HG02852 (cell line): ENCODE measurements around the gene PRLR.
"Not testable (repeated sequence)": the region's sequence is repeated elsewhere in the genome, so short reads cannot be mapped to it uniquely, and the experiment has no call there.

ENCODE experiments used
- ATAC-seq: cut with Tn5 transposase; IDR thresholded peaks from one replicate; pipeline ENCODE4 v1.9.1; 2021; ENCODE audit warnings: mild to moderate bottlenecking, moderate library complexity; ENCODE audit not compliant: unreplicated experiment

The PRLR gene

GRCh38 chr5:35198075-35198474 lies 32.2 kb downstream of the PRLR start:
- ATAC-seq, result no peak

GRCh38 chr5:35197351-35197750 lies 32.9 kb downstream of the PRLR start:
- ATAC-seq, result no peak

GRCh38 chr5:35195472-35195852 lies 34.8 kb downstream of the PRLR start:
- no peak for ATAC-seq

GRCh38 chr5:35194635-35195471 lies 35.4 kb downstream of the PRLR start:
- ATAC-seq, result peak; percentile 97

GRCh38 chr5:35192506-35192905 lies 37.8 kb downstream of the PRLR start:
- ATAC-seq, result no peak

DNA sequence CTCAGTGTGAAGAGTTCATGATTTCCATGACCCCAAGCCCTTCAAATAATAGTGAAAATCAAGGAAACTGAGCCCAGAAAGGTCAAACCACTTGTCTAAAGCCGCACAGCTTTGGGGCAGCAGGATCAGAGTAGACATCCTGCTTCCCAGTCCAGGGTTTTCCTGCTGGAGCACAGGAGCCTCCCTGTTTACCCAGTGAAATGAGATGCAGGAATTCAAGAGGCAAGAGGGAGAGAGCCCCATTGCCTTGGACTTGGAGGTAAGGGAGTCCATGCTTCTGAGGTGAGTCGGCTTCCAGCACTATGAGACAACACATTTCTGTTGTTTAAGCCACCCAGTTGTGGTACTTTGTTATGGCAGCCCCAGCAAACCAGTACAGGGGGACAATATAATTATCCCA lies 40.5 kb downstream of the PRLR start:
- ATAC-seq, result not testable (repeated sequence)

- ATAC-seq, result no peak
Measured at GRCh38 chr5:35188031-35188457, 42.2 kb downstream of the PRLR start.

GRCh38 chr5:35187621-35188020 lies 42.7 kb downstream of the PRLR start:
- ATAC-seq, result not testable (repeated sequence)

- ATAC-seq, result no peak
Measured at GRCh38 chr5:35186749-35187148, 43.5 kb downstream of the PRLR start.

DNA sequence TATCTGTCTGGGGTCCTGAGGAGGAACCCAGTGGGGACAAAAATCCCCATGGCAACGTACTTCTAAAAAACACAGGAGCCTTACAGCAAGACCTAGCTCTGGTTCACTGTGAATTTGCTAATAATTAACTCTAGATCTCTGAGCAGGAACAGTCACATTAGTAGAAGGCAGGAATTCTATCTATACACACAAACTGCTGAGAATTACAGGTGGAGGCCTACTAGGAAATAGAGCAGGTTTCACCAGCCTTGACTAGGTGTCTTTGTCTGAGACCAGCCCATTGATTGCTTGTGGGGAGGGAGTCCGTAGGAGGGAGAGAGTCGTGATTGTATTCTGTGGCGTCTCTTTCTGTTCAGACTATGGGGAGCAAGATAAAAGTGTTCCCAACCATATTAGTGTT lies 44.8 kb downstream of the PRLR start:
- no peak for ATAC-seq

DNA sequence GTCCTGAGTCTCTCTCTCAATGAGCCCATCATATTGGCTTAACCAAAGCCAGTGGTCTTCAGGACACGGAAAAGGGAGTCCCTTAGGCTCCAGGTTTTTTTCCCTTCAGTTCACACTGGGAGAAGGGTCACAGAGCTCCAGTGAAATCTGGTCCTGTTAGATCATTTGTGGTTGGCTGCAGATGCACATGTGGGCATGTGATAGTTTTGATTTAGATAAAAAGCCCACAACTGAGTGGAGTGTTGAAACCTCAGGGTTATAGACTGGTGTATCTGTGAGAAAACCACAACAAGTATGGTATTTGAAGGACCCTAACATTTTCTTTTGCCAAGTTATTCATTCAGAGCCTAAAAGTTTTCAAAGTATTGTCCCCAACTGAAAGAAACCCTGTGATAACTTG lies 46.7 kb downstream of the PRLR start:
- no peak for ATAC-seq

- ATAC-seq, result peak; percentile 52
Measured at GRCh38 chr5:35182910-35183535, 47.3 kb downstream of the PRLR start.

GRCh38 chr5:35182486-35182885 lies 47.8 kb downstream of the PRLR start:
- ATAC-seq, result no peak

DNA sequence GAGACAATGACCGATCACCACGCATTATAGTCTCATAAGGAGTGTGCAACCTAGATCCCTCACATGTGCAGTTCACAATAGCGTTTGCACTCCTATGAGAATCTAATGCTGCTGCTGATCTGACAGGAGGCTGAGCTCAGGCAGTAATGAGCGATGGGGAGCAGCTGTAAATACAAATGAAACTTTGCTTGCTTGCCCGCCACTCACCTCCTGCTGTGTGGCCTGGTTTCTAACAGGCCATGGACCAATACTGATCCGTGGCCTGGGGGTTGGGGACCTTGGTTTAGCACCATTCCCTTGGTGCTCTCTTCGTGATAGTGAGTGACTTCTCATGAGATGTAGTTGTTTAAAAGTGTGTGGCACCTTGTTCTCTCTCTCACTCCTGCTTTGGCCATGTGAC lies 50.2 kb downstream of the PRLR start:
- no peak for ATAC-seq

DNA sequence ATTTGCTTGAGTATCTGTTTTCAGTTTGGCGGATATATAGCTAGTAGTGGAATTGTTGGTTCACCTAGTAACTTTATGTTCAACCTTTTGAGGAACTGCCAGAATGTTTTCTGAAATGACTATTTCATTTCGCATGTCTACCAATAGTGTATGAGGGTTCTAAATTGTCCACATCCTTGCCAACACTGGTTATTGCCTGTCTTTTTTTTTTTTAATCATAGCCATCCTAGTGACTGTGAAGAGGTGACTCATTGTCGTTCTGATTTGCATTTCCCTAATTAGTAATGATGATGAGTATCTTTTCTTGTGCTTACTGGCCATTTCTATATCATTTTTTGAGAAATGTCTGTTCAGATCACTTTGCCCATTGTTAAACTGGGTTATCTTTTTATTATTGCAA lies 52.5 kb downstream of the PRLR start:
- ATAC-seq, result no peak

- no peak for ATAC-seq
Measured at GRCh38 chr5:35172533-35172932, 57.8 kb downstream of the PRLR start.

GRCh38 chr5:35171991-35172390 lies 58.3 kb downstream of the PRLR start:
- no peak for ATAC-seq

DNA sequence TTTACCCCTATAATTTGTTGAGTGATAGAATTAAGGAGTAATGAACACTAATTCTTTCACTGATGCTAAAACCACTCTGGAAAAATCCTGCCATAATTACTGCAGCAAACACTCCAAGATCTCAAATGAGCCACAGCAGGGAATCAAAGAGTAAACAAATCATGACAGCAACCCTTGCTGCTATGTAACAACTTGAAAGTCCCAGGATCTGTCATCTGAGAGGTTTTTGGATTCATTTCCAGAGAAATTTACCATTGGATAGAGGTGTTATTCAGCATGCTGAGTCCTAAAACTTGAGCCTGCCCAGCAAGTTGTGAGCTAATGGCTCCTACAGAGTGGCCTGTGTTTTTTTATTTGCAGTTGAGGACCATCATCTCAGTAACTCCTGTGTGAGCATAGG lies 59.2 kb downstream of the PRLR start:
- no peak for ATAC-seq

DNA sequence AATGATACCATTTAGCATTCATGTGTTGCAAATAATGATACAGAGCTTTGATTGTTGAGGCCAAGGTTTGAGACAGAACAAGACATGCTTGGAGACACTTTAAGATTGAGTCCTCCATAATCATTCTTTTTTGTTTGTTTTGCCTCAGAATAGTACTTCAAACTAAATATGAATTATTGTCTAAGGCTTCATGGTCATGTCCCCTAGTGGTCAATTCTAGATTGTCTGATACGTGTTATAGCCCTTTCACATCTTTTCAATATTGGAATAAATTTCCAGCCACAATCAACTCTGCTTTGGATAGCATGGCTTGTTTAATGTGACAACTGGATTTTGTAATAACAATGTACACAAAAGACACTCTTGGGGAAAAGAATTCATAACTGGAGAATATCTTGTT lies 64.2 kb downstream of the PRLR start:
- ATAC-seq, result no peak

- no peak for ATAC-seq
Measured at GRCh38 chr5:35164860-35165542, 65.3 kb downstream of the PRLR start.

DNA sequence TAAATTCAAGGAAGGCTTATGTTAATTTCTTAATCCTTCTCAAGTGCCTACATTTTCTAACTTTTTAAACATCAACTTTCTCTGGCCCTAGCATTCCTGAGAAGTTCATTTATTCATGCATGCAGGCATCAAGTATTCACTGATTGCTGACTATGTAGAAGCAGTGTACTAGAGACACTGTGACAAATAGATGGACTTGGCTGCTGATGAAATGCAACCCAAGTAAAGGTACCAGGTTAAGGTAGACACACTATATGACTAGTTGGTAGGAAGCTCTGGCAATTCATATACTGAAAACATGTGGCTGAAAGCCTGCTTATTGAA lies 66.6 kb downstream of the PRLR start:
- no peak for ATAC-seq
